HG03520 (cell line): Measurements from ENCODE around the gene SPDYE3.
"Not testable (repeated sequence)": the region's sequence is repeated elsewhere in the genome, so short reads cannot be mapped to it uniquely, and the experiment has no call there.

Experiments used
- ATAC-seq: cut with Tn5 transposase; IDR thresholded peaks from one replicate; pipeline ENCODE4 v1.9.1; 2021; ENCODE audit warnings: mild to moderate bottlenecking, moderate library complexity; ENCODE audit not compliant: unreplicated experiment

Gene SPDYE3

GRCh38 chr7:100307402-100307801, at the start of gene SPDYE3:
Gene SPDYE3, plus strand, starts transcription at chr7:100307702. Its CDS starts 184 bp downstream, at chr7:100307886.
- not testable (repeated sequence) for ATAC-seq

GRCh38 chr7:100259984-100260383, 47.5 kb upstream of the SPDYE3 start:
- not testable (repeated sequence) for ATAC-seq

GRCh38 chr7:100262896-100263295, 44.6 kb upstream of the SPDYE3 start:
- not testable (repeated sequence) for ATAC-seq

GRCh38 chr7:100264223-100264622, 43.3 kb upstream of the SPDYE3 start:
- not testable (repeated sequence) for ATAC-seq

GRCh38 chr7:100264669-100265165, 42.8 kb upstream of the SPDYE3 start:
- not testable (repeated sequence) for ATAC-seq

- not testable (repeated sequence) for ATAC-seq
These were observed 41.7 kb upstream of the SPDYE3 start for GRCh38 chr7:100265851-100266250.

GRCh38 chr7:100266576-100267354, 40.7 kb upstream of the SPDYE3 start:
- no peak for ATAC-seq

GRCh38 chr7:100267648-100268047, 39.9 kb upstream of the SPDYE3 start:
- ATAC-seq: no peak

GRCh38 chr7:100268882-100269281, 38.6 kb upstream of the SPDYE3 start:
- ATAC-seq: not testable (repeated sequence)

- ATAC-seq: not testable (repeated sequence)
These were observed 38.0 kb upstream of the SPDYE3 start for GRCh38 chr7:100269306-100270045.

- not testable (repeated sequence) for ATAC-seq
These were observed 37.2 kb upstream of the SPDYE3 start for GRCh38 chr7:100270046-100270918.

- ATAC-seq: not testable (repeated sequence)
These were observed 36.4 kb upstream of the SPDYE3 start for GRCh38 chr7:100270941-100271593.

- ATAC-seq: peak; percentile 83
These were observed 35.6 kb upstream of the SPDYE3 start for GRCh38 chr7:100271716-100272537.

GRCh38 chr7:100272538-100272902, 35.0 kb upstream of the SPDYE3 start:
- not testable (repeated sequence) for ATAC-seq

GRCh38 chr7:100275120-100275519, 32.4 kb upstream of the SPDYE3 start:
- no peak for ATAC-seq

GRCh38 chr7:100276126-100276525, 31.4 kb upstream of the SPDYE3 start:
- ATAC-seq: not testable (repeated sequence)

GRCh38 chr7:100282069-100282608, 25.4 kb upstream of the SPDYE3 start:
- not testable (repeated sequence) for ATAC-seq

GRCh38 chr7:100283147-100283546, 24.4 kb upstream of the SPDYE3 start:
- ATAC-seq: not testable (repeated sequence)
